Stimulated activated CD4-positive, alpha-beta T cell treated with anti-CD3 and anti-CD28 coated beads, Interleukin-1b, Interleukin-23, amount 100 ng/mL, for 48 hours (primary cell): ENCODE data around the gene C3orf22.

Experiments
- DNase-seq: peaks from one replicate; pipeline ENCODE4 v3.0.0-alpha.2; 2020

The C3orf22 gene

DNA sequence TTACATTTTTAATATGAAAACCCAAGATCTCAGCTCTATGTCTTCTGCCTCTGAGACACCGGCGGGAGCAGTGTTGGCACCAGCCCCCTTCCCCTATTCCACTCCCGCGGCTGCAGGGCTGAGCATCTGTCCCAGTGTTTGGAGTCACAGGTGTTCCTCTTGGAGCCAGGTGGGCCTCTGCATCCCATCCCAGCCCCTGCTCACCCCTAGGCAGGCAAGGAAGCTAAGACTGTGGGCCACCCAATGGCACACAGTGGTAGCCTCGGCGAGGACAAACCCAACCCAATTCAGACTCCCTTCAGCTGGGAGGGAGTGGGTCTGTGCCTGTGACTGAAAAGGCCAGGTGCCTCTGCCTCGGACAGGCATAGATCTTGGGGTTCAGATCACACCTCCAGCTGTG, 31.7 kb downstream of the C3orf22 start:
- no peak for DNase-seq

DNA sequence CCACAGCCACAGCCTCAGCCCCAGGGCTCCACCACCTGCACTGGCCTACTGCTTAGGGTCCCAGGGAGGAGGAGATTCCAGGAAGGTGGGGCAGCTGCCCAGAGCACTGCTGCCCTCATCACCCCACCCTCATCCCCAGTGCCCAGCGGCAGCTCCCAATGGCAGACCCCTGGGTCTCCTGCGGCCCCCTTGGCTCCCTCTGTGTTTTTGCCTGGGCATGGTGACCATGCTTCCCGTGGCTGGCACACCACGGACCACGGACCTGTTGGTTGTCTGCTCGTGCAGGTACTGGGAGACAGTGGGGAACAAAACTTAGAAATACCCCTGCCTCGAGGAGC, 32.1 kb downstream of the C3orf22 start:
- no peak for DNase-seq

DNA sequence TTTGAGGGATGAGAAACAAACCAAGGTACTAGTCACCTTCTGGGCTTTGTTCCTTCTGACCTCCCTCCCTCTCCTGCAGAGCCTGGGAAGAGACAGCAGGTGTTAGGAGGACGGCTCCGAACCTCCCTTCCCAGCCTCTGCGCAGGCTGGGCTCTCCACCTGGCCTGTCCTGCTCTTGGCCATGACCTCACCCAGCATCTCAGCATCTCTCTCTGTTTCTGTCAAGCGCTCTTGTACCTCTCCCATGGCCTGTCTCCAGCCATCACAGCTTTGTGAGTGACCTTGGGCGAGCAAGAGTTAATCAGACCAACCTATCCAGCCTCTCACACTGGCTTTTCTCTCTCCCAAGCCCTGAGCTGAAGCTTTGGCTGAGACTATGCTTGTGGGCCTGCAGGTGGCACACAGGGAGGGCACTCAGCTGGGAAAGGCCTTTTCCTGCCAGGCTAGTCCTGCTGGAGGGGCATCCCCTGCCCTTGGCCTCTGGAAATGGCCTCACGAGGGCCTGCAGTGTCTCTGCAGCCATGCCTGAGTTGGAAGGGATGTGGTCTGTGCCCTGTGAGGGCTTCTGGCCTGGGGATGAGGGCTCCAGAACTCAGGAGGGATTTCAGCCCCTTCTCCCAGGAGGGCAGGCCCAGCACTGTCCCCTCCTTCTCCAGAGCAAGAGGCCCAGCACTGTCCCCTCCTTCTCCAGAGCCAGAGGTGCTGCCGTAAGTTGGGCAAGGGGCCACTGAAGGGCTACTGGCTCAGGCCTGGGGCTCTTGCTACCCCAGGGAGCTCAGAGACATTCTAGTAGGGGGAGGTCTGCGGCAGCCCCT, 32.7 kb downstream of the C3orf22 start:
- no peak for DNase-seq

DNA sequence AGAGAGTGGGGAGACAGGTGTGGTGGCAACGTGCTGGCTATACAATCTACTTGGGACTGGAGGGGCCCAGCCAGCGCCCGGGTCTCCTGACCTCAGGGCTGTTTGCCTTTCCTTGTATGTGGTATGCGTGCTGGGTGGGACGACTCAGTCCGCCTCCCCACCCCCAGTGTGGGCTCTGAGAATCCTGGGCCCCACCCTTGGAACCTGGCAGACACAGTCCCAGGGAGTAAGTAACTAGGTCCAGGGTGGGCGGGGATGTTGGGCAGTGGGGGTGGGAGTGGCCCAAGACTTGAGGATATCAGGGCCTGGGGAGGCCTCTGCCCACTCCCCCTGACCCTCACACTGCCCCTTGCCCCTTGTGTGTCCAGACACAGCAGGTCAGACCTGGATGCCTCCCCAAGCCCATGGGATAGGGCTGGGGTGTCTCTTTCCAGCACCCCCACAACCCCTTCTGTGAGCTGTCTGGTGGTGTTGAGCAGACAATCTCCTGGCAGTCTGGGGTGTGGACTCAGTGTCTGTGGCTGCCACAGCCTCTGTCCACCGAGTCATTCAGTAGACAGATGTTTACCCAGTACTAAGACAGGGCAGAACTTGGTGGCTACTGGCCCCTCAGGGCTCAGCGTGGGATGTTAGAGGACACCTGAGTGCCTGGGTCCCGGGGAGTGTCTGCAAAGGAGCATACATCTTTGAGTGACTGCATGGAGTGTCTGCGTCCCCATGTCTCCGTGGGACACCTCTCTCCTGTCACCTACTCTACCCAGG, 33.5 kb downstream of the C3orf22 start:
- no peak for DNase-seq

DNA sequence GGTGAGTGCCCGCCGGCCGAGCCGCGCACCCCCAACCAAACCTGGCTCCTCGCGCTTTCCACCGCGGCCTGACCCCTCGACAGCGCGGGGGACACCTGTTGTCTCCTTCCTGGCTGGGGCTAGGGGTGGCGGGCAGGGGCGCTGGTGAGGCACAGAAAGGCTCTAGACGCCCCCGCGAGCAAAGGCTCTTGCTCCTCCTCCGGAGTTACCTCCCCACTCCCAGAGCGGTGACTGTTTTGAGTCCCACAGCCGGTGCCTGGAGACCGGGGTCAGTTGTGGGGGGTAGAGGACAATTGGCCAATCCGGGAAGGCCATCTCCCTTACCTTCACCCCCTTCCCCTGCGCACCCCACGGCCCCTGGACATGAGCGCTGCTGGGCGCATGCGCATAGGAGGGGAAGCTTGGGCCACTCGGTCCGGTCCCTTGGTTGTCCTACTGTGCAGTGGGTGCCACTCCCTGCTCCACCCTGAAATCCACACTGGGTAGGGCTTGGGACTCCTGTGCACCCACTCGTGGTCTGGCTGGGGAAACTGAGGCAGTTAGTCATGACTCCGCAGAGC, 34.2 kb downstream of the C3orf22 start:
- DNase-seq, result no peak

DNA sequence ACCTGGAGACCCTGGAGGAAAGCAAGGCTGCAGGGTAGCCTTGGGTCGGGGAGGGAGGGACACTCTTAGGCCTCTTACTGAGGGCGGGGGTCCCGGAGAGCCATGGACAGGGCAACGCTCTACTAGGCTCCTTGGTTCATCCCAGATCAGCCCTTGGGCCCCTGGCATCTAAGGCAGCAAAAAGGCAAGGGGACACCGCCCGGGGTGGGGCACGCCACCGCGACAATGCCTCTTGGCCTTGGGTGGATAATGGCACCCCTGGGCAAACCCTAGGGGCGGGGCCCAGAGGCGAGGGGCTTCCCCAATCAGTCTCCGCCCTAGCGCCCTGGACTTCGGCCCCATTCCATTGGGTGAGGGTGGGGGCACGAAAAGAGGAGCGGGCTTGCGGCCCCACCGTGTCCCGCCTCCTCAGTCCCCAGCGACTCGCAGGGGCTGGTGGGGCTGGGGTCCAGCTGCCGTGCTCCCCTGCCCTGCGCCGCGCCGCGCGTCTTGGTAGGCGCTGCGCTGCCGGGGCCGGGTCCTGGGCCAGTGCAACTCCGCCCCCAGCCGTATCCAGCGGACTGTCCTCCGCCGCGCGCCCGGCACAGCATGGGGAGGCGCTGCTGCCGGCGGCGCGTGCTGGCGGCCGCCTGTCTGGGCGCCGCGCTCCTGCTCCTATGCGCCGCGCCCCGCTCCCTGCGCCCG, 34.8 kb downstream of the C3orf22 start, which contains the start of gene CHST13:
Gene CHST13 (plus strand): TSS at position 411 of the 684 bp plus-strand sequence. CDS start 178 bp downstream, at position 589.
- DNase-seq, result no peak

DNA sequence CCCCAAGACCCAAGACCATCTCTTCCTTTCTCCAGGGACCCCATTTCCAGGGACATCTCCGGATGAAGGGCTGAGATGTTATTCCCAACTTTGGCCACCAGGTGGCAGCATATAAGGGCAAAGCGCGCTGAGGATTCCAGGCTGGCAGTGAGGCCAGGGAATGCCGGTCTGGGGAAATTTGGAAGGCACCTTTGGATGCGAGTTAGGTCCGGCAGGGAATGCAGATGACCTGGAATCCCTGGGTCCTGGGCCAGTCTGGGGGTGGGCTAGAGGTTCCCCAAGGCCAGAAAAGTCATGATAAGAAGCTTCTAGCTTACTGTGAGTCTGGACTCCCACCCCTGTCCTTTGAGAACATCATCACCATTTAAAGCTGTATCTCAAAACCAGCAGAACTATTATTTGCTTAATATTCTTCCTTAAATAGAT, 36.4 kb downstream of the C3orf22 start:
- peak; percentile 17 for DNase-seq

DNA sequence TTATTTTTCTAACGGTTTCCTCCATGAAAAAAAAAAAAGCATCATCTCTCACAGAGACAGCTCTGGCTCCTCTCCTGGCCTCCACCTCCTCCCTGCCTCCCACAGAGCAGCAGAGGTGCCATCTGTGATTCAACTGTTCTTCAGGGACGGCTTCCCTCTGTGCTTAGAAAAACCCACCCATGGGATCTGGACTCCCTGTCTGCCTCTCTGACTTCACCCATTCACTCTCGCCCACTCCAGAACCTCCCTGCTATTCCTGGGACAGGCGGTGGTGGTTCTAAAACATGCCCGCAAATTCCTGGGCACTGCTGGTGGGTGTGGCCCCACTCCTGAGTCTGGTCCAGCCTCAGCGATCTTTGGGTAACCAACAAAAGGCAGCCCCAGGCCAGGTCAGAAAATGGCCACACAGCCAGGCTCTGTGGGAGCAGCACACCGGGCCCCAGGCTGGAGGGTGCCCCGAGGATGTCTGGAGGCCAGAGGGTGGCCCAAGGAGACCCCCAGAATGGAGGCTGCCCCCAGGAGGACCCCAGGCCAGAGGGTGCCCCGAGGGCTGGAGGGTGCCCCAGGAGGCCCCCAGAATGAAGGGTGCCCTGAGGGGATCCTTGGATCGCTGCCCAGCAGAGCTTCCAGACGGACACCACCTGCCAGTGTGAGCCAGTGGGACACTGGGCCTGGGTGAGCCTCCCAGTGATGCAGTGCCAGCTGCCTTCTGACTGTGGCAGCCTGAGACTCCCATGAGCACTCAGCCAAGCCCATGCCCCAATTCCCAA, 37.4 kb downstream of the C3orf22 start:
- DNase-seq, result no peak

DNA sequence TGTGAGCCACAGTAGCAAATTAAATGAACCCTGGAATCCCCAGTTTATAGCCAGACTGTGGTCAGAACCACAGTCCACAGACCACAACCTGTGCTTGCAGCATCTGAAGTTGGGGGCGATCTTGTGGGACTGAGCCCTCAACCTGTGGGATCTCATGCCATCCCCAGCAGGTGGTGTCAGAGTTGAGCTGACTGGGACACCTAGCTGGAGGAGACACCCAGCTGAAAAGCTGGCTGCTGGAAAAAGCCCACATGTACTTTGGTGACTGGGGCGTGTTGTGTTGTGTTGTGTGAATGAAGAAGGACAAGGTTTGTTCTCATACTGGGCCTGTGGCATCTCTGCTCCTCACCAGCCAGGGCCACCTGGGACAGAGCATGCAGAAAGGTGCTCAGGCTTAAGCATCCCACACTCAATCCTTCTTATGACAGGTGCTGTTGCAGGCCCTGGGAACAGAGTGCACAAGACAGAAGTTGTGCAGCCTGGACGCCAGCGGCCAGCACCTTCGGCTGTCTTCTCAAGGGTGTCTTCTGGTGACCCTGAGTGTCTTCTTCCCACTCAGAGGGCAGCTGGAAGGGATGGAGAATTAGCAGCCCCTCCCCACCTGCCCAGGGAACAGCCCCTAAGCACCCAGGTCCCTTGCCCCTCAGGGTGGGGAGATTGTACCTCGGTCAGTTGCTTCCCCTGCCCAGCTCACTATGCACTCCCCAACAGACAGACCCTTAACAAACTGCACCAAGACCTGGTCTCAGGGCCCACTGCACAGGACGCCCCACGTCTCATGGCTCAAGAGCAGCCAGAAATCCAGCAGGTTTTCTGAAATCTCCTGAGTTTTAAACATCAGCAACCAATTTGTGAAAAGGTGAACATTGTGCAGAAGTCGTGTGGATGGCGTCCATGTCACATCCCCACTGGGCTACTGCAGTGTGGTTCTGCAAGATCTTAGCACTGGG, 39.0 kb downstream of the C3orf22 start:
- no peak for DNase-seq

DNA sequence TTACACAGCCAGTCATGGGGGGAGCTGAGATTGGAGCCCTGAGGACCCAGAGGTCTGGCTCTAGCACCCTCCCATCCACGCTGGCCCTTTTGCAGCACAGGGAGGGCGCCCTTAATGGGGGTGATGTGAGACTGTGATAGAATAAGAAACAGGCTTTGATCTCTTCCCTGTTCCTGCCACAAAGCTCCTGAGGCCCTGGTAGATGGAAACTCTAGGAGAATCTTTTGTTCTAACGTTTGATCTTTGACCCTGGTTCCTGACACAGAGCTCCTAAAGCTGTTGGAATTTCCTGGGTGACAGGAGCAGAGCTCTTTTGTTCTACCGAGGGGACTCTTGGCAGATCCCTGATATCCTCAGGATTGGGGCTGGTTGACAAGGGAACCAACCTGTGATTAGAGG, 40.0 kb downstream of the C3orf22 start:
- no peak for DNase-seq

DNA sequence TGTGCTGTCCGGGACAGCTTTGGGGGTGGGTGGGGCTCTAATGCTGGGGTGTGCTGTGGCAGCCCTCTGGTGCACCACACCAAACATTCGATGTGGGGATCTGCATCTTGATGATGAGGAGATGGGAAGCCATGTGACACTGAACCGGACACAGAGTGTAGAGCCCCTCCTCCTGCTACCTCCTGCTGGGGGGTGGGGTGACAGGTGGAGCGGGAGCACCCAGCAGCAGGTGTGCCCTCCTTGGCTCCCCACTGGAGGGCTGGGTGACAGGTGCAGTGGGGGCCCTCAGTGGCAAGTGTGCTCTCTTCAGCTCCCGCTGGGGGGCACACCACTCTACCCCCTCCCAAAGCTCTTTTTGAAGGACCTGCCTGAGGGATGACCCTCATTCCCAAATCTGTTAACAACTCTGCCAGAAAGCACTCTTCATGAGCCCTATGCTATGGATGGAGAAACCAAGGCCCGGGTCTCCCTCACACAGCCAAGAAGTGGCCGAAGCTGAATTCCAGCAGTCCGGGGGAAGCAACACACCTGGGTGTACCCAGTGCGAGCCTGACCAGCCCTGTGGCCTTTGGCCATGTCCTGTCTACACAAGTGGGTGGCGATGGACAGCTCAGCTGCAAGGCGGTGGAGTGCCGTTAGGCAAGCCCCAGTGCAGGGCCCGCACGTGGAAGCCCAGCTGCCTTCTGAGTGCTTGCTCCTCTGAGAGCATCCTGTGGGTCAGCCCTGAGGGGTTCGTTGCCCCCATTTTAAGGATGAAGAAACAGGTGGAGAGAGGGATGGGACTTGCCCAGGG, 40.5 kb downstream of the C3orf22 start:
- DNase-seq, result no peak

DNA sequence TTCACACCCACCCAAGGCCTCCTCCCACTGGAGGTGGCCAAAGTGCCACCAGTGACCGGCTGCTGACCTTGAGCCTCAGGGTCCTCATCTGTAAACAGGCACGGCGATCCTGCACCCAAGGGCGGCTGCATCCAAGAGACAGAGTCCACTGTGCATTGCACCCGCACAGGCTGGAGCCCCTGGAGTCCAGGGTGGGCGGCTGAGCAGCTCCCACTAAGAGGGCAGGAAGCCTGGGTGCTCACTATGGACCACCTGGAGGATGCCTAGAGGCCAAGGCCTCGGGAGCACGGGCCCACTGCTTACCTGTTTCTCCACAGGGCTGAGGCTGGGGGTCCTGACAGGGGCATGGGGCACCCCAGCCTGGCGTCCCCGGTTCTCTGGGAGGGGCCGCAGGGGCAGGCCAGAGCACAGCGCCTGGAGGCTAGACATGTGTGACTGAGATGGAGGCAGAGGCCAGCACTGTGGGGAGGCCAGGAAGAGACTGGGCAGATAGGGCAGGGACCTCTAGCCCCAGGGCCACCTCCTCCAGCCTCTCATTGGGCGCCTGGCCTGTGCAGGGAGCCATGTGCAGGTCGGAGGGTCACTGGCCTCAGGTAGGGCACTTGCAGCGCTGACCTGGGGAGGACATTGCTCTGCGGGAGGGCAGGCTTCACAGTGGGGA, 41.3 kb downstream of the C3orf22 start, which contains the start of gene UROC1:
Gene UROC1 (minus strand): TSS at position 483 of the 661 bp plus-strand sequence. CDS start 54 bp downstream, at position 429.
- no peak for DNase-seq

DNA sequence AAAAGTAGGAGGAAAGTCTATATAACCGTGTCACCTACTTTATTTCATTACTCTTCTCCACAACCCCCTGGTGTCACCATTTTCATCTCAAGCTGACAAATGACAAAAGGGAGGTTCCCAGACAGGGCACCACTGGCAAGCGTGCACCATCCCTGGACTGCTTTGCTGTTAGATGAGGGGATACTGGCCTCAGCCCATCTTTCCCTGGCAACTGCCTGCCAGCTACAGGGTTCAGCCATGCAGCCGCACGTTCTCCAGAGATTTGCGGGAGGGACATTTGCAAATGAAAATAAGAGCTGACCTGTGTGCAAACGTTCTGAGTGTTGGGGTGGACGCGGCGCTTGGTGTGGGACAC, 41.8 kb downstream of the C3orf22 start:
- no peak for DNase-seq

DNA sequence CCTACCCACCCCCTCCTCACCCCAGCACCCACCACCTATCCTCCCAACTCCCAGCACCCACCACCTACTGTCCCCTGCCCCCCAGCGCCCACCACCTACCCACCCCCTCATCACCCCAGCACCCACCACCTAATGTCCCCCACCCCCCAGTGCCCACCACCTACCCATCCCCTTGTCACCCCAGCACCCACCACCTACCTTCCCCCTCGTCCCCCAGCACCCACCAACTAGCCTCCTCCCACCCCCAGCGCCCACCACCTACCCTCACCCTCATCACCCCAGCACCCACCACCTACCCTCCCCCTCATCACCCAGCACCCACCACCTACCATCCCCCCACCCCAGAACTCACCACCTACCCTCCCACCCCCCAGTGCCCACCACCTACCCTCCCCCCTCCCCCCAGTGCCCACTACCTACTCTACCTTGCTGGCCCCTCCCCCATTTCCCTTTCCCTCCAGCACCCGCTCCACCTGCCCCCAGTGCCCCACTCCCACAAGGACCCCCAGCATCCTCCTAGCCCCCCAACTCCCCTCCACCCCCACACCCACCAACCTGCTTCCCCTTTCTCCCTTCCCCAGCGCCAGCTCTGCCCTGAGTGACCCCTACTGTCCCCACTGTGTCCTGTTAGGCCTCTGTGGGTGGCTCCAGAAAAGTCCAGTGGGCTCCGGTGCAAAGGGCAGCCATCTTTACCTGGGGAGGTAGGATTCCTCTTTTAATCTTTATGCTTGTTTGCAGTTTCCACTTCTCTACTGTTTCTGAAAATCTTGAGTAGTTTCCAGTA, 42.4 kb downstream of the C3orf22 start:
- no peak for DNase-seq

DNA sequence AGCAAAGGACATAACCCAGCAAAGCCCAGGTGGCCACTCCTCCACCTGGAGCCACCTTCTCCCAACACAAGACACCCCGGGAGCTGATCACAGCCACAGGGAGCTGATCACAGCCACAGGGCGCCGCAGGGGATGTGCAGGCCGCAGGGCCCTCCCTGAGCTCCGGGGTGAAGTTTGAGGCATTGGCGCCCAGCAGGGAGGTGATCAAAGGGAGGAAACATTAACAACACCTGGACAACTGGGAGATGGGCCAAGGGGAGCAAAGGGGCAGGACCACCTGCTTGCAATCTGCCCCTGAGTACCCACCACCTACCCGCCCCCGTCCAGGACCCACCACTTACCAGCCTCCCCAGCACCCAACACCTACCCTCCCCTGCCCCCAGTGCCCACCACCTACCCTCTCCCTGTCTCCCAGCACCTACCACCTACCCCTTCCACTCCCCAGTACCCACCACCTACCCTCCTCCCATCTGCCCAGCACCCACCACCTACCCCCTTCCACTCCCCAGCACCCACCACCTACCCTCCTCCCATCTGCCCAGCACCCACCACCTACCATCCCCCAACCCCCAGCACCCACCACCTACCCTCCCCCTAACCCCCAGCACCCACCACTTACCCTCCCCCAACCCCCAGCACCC, 43.5 kb downstream of the C3orf22 start:
- DNase-seq, result no peak

DNA sequence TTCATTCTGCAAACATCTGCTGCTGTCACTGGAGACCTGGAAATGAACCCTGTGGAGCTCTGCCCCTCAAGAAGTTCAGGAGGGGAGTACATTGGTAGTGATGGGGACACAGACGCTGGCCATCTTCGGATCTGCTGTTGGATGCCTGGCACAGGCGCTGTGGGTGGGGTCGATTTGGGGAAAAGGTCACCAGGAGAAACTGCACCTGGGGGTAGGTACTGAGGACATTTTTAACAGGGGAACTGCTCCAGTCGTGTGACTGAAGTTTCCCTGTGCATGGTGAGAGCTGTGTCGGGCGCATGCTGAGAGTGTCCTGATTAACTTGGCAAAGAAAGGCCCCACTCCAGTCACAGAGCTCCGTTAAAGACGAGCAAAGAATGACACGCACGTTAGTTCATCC, 44.6 kb downstream of the C3orf22 start:
- no peak for DNase-seq

DNA sequence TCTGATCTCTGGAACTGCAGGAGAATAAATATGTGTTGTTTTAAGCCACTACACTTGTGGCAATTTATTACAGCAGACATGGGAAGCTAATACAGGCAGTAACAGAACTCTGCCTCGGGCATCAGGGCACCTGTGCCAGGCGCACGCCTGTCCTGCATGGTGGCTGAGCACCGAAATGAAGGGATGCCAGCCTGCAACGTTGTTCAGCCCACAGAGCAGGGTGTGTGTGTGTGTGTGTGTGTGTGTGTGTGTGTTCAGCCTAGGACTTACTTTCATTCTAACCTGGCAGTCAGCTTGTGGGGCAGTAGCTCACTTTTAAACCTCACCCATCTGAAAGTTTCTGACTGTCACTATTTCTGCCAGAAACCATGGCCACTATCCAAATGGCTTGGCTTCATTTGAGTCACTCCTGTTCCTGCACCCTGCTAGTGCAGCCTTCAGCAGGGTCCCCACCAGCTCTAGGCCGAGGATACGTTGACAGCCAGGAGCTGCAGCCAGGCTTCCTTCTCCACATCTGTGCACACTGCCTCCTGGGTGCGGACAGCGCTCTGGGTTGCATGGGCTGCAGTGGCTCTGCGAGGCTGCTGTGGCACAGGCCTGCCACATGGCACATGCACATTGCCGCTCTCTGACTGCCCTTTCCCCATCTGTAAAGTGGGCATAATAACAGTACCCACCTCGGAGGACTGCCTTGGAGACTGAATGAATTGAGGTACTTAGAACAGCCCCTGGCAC, 45.6 kb downstream of the C3orf22 start:
- no peak for DNase-seq

DNA sequence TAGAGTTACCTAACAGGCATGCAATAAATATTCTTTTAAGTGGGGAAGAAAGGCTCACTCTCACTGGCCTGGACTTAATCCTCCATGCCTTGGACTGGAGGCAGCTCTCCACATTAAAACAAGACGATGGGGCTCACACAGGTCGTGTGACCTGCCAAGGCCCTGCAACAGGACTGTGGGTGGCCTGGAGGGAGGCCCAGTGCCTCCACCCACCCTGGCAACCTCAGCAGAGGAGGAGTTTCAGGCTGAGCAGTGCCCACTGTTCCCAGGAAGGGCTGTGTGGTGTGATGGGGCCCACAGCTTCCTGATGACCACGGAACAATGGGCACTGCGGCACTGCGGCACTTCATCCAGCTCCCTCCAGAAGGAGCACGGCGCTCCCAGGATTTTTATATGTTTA, 46.7 kb downstream of the C3orf22 start:
- DNase-seq, result no peak
